Progenitor cell of endocrine pancreas (in vitro differentiated cells): ENCODE measurements around the gene ATRX. TPM values are rescaled to one million over a fixed set of nuclear protein-coding genes. Genes with fewer than 3 reads are reported as not detected.

Experiments used
- DNase-seq: peaks from one replicate; pipeline ENCODE4 v3.0.0; 2021; ENCODE audit warnings: low spot score; ENCODE audit not compliant: unreplicated experiment
- H3K27ac Mint-ChIP-seq: 2 replicates; pipeline ENCODE4 v1.8.0; 2021; ENCODE audit warnings: mild to moderate bottlenecking, moderate library complexity, mixed read lengths
- H3K27me3 Mint-ChIP-seq: 2 replicates; pipeline ENCODE4 v1.8.0; 2021; ENCODE audit warnings: mixed read lengths
- H3K36me3 Mint-ChIP-seq: 2 replicates; pipeline ENCODE4 v1.8.0; 2022; ENCODE audit warnings: mixed read lengths; ENCODE audit not compliant: insufficient read depth
- H3K4me1 Mint-ChIP-seq: 2 replicates; pipeline ENCODE4 v1.8.0; 2021; ENCODE audit warnings: low read depth, mixed read lengths
- H3K4me3 Mint-ChIP-seq: 2 replicates; pipeline ENCODE4 v1.8.0; 2021; ENCODE audit warnings: low read depth, mild to moderate bottlenecking, moderate library complexity, mixed read lengths
- H3K9me3 Mint-ChIP-seq: 2 replicates; pipeline ENCODE4 v1.8.0; 2021; ENCODE audit warnings: low read depth, mixed read lengths
- total RNA-seq: library from RNA; stranded (reverse); gene quantifications from 2 replicates; pipeline ENCODE4 v1.2.1, GENCODE V29; 2021
- TF ChIP-seq, protein P1 (sequence below): fragments of 200-600 bp; sonication (generic); IDR thresholded peaks from one replicate; pipeline ENCODE4 v1.5.0; 2021; ENCODE audit warnings: antibody characterized with exemption, mild to moderate bottlenecking; ENCODE audit not compliant: unreplicated experiment

Gene ATRX
- total RNA-seq, 1 donor from 2014 or later: 167 TPM

DNA sequence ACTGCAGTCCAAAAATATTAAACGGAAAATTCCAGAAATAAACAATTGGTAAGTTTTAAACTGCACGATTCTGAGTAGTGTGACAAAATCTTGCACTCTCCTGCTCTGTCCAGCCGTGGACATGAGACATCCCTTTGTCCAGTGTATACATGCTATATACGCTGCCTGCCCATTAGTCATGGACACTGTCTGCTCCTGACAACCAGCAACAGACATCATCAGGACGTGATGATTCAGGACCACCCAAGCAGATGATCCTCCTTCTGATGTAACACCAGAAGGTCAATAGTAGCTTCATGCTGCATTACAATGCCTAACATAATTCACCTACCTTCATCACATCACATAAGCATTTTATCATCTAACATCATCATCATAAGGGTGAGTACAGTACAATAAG, 36.3 kb downstream of the ATRX start:
- no peak for DNase-seq
- Mint-ChIP-seq H3K27me3 (no peaks in the 10 kb centered on the region), H3K9me3 (peaks cover 38% of the 10 kb centered on the region), H3K36me3 (peaks cover 20% of the 10 kb centered on the region), H3K4me1 (peaks cover 5% of the 10 kb centered on the region), H3K4me3 (no peak overlapping the region), H3K27ac (peak overlapping the region; percentile 60)
- TF ChIP-seq, protein P1, sequence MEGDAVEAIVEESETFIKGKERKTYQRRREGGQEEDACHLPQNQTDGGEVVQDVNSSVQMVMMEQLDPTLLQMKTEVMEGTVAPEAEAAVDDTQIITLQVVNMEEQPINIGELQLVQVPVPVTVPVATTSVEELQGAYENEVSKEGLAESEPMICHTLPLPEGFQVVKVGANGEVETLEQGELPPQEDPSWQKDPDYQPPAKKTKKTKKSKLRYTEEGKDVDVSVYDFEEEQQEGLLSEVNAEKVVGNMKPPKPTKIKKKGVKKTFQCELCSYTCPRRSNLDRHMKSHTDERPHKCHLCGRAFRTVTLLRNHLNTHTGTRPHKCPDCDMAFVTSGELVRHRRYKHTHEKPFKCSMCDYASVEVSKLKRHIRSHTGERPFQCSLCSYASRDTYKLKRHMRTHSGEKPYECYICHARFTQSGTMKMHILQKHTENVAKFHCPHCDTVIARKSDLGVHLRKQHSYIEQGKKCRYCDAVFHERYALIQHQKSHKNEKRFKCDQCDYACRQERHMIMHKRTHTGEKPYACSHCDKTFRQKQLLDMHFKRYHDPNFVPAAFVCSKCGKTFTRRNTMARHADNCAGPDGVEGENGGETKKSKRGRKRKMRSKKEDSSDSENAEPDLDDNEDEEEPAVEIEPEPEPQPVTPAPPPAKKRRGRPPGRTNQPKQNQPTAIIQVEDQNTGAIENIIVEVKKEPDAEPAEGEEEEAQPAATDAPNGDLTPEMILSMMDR: no peak

GRCh38 chrX:77743720-77744119, 42.3 kb downstream of the ATRX start:
- Mint-ChIP-seq H3K4me1 (peaks cover 22% of the 10 kb centered on the region), H3K36me3 (peaks cover 4% of the 10 kb centered on the region), H3K9me3 (peaks cover 19% of the 10 kb centered on the region), H3K27me3 (no peaks in the 10 kb centered on the region), H3K4me3 (no peak overlapping the region), H3K27ac (peak overlapping the region; percentile 56)
- DNase-seq: no peak
- TF ChIP-seq, protein P1: no peak

- Mint-ChIP-seq H3K9me3 (peaks cover 16% of the 10 kb centered on the region), H3K27me3 (no peaks in the 10 kb centered on the region), H3K27ac (peak overlapping the region; percentile 56)
These were observed 43.1 kb downstream of the ATRX start for GRCh38 chrX:77742788-77743476.

GRCh38 chrX:77740376-77740905, 45.6 kb downstream of the ATRX start:
- Mint-ChIP-seq H3K4me1 (peaks cover 17% of the 10 kb centered on the region), H3K4me3 (no peak overlapping the region), H3K27ac (peak overlapping the region; percentile 46), H3K36me3 (peaks cover 7% of the 10 kb centered on the region), H3K9me3 (peaks cover 26% of the 10 kb centered on the region), H3K27me3 (no peaks in the 10 kb centered on the region)
- no peak for DNase-seq
- TF ChIP-seq, protein P1: no peak

More at GRCh38 chrX:77742788-77743476, 43.1 kb downstream of the ATRX start:
- no peak overlapping the region for H3K4me3 Mint-ChIP-seq
- peaks cover 19% of the 10 kb centered on the region for H3K4me1 Mint-ChIP-seq
- H3K36me3 Mint-ChIP-seq: peaks cover 4% of the 10 kb centered on the region
- TF ChIP-seq, protein P1: no peak
- DNase-seq: no peak

DNA sequence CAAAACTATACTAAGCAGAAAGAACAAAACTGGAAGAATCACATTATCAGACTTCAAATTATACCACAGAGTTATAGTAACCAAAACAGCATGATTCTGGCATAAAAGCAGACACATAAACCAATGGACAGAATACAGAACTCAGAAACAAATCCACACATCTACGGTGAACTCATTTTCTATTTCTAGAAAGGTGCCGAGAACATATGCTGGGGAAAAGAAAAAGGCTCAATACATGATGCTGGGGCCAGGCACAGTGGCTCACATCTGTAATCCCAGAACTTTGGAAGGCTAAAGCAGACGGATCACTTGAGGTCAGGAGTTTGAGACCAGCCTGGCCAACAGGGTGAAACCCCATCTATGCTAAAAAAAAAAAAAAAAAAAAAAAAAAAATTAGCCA, 52.7 kb downstream of the ATRX start:
- Mint-ChIP-seq H3K4me3 (no peak overlapping the region), H3K4me1 (peaks cover 4% of the 10 kb centered on the region), H3K9me3 (peaks cover 40% of the 10 kb centered on the region), H3K27ac (no peak overlapping the region), H3K27me3 (no peaks in the 10 kb centered on the region), H3K36me3 (peaks cover 13% of the 10 kb centered on the region)
- DNase-seq: no peak
- TF ChIP-seq, protein P1: no peak
